Hematopoietic multipotent progenitor cell treated with erythropoietin and hydrocortisone succinate and interleukin-3 and kit ligand, for 17 days (in vitro differentiated cells): ENCODE measurements around the gene C2CD4A.
"Not testable (repeated sequence)": the region's sequence is repeated elsewhere in the genome, so short reads cannot be mapped to it uniquely, and the experiment has no call there.

Source experiments
- DNase-seq: peaks from one replicate; pipeline ENCODE4 v3.0.0-alpha.2; 2015; ENCODE audit warnings: low spot score

C2CD4A gene

GRCh38 chr15:62066663-62067447 is at the start of gene C2CD4A:
C2CD4A (plus strand) TSS chr15:62066977; CDS start chr15:62067614, 637 bp downstream.
- no peak for DNase-seq

DNA sequence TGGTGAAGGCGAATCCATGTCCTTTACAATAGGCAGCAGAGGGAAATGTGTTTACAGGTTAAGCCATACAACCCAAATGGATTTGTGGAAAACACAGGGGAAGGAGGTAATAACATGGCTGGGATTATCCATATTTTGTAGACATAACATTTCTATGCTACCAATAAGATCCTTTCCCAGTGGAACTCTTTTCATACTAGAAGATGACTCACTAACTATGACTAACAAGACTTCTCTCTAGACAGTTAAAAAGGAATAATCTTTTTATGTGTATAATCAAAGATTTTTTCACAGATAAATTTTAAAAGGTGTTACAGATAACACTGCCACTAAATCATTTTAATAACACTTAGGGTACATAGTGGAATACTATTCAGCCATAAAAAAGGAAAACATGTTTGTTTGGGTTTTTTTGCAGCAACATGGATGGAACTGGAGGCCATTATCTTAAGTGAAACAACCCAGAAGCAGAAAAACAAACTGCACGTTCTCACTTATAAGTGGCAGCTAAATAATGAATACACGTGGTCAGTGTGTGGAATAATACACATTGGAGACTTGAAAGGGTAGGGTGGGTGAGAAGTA is 46.1 kb upstream of the C2CD4A start:
- DNase-seq, result no peak

- DNase-seq, result no peak
These were observed 44.7 kb upstream of the C2CD4A start for GRCh38 chr15:62021991-62022600.

GRCh38 chr15:62026487-62027262 is 40.1 kb upstream of the C2CD4A start:
- no peak for DNase-seq

DNA sequence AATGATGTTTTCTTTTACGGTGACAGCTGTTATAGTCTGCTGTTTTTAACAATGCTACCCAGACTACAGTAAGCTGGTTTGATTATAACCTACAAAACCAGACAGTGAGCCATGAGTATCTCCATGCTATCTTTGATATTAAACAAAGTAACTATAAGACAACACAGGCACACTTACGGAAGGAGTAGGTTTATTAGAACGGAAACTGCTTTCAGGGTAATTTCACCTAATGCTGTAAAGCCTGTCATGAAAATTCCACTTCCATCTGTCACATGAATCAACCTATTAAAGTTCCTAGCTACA is 39.6 kb upstream of the C2CD4A start:
- no peak for DNase-seq

GRCh38 chr15:62027916-62028315 is 38.9 kb upstream of the C2CD4A start:
- no peak for DNase-seq

GRCh38 chr15:62035256-62035924 is 31.4 kb upstream of the C2CD4A start:
- DNase-seq, result no peak

DNA sequence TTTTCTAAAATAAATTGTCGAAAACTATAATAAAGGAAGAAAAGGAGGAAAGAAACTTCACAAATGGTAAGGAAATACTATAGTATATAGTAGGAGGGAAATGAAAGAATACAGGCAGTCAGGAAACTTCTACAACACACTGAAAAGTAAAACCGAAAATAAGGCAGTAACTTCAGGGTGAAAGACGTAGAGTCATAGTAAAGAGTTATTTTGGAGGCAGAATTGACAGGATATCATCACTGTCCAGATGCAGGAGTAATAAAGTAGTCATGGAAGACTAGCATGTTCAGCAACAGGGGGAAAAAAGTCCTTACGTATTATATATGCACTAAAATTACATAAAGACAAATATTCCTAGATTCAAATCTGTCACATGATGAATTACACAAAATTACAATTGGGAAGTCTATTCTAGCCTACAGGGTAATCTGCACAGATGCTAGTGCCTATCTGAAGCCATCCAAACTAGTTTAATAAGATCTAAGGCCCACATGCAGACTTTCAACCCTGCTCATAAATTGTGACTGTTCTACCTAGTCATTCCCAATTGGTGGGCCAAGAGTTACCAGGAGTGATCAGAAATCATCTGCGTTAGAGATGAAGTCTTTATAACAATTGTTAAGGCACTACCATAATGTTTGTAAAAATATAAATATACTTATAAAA is 20.6 kb upstream of the C2CD4A start:
- DNase-seq, result no peak

- no peak for DNase-seq
These were observed 19.4 kb upstream of the C2CD4A start for GRCh38 chr15:62047282-62047827.

- not testable (repeated sequence) for DNase-seq
These were observed 18.5 kb upstream of the C2CD4A start for GRCh38 chr15:62048254-62048653.

DNA sequence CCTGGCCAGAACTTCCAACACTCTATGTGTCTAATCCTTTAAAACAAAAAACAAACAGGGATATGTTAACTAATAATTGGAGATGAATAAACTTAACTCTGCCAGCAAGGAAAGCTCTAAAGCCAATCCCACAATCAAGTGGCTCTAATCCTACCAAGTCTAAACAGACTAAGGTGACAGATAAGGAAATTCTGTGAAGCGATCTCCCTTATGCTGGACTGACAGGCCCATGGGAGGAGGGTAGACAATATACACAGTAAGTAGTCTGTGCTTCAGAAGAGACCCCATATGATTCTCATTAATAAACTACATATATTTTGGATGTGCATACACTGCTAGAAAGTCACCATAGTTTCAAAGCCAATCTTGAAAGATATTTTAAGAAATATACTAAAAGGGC is 16.7 kb upstream of the C2CD4A start:
- DNase-seq, result no peak

DNA sequence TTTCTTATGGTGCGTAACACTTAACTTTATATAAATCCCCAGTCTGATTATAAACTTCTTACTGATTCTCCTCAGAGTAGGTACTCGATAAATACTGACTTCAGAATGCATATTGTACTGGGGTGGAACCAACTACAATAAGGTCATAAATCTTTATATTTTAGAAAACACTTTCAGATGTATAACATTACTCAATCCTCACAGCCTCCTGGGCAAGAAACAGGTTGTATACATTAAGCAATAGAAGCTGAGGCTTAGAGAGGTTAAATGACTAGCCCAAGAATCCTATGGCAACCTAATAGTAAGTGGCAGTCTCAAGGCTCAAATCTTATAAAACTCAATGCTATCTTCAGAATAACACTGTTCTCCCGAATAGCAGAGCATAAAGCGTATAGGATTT is 15.6 kb upstream of the C2CD4A start:
- no peak for DNase-seq

GRCh38 chr15:62052713-62053112 is 14.1 kb upstream of the C2CD4A start:
- no peak for DNase-seq

DNA sequence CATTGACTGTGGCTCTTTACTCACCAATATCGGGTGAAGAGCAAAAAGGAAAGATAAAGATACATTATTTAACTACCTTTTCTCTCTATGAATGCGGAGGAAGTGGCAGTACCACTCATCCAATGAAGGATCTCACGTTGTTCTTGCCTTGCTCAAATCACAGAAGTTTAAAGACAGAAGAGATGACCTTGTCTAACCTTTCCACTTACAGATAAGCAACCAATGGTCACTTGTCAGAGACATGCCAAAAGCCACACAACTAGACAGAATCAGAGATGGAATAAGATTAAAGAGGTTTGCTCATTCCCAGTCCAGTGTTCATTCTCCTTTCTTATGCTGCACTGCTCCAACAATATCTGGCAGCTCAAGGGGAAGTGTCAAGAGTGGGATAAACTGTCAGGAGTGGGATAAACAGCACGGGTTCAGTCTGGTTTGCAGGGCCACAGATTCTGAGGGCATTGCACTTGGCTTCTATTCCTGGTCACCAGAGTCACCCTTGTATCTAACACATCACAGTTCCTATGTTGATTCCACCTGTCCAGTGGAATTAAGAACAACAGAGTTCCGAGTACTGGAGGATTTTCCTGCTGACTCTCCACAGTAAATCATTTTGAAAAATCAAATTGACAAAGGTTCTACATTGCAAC is 13.2 kb upstream of the C2CD4A start:
- no peak for DNase-seq

DNA sequence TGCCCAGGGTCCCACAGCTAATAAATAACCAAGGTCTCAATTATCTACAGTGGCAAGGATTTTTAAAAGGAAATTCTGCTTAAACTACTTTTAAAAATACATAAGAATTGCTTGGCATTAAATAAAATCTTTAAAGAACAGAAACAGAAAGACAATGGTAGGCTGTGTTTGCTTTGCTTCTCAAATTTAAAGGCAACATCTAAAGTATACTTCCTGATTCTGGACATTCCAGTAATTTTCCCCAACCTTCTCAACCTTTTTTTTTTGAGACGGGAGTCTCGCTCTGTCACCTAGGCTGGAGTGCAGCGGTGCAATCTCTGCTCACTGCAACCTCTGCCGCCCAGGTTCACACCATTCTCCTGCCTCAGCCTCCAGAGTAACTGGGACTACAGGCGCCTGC is 11.8 kb upstream of the C2CD4A start:
- no peak for DNase-seq

GRCh38 chr15:62057341-62057980 is 9.3 kb upstream of the C2CD4A start:
- DNase-seq, result no peak

GRCh38 chr15:62058327-62059028 is 8.3 kb upstream of the C2CD4A start:
- no peak for DNase-seq

DNA sequence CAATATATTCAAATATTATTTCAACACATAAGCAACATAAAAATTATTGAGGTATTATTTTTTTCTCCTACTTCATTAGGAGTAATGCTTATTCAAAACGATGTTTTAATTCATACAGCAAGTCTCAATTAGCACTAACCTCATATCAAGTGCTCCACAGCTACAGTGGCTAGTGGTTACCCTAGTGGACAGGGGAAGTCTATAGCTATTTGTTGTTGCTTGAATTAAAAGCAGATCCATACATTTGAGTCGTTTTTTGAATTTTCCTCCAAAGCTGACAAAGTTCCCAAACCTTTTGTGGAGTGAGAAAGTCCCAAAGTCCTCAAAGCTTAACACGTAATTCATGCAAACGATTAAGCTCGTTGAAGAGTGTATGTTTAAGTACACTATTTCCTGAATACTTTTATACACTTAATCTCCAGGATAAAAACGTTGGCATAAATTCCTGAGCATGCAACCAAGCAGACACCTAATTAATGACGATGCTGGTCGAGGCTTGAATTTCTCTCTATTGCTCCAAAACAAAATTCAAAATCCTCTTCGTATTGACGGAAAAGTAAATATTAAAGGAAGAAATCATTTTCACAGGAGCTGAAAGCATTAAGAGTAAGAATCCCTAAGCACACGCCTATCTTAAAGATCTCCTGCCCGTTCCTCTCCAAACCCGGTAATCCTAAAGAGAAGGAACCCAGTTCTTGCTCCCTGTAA is 7.5 kb upstream of the C2CD4A start:
- DNase-seq, result peak; percentile 12

DNA sequence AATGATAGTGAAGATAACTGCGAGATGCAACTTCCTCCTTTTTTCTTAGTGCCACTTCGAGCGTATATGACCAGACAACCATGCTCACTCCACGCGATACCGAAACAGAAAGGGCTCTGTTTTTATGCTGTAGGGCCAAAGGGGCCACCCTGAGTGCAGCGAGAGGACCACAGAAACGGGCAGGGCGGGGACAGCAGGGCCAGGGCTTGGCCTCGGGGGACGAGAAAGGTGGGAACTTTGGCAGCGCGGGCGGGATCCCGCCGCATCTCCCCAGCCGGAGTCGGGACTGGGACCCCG is 7.0 kb upstream of the C2CD4A start:
- DNase-seq, result peak; percentile 22
